ENCODE measurements around the gene MYMK.

Gene MYMK

GRCh38 chr9:133557581-133557980, 32.8 kb upstream of the MYMK start:
- no peak for DNase-seq

- DNase-seq = no peak
These were observed 31.6 kb upstream of the MYMK start for GRCh38 chr9:133556354-133556753.

GRCh38 chr9:133554729-133555128, 30.0 kb upstream of the MYMK start:
- DNase-seq = no peak

- DNase-seq = no peak
These were observed 29.4 kb upstream of the MYMK start for GRCh38 chr9:133553973-133554713.

GRCh38 chr9:133553123-133553522, 28.4 kb upstream of the MYMK start:
- no peak for DNase-seq

GRCh38 chr9:133552236-133552635, 27.5 kb upstream of the MYMK start:
- no peak for DNase-seq

GRCh38 chr9:133551446-133551845, 26.7 kb upstream of the MYMK start:
- no peak for DNase-seq

- no peak for DNase-seq
These were observed 22.4 kb upstream of the MYMK start for GRCh38 chr9:133547116-133547515.

- no peak for DNase-seq
These were observed 21.5 kb upstream of the MYMK start for GRCh38 chr9:133546287-133546680.

GRCh38 chr9:133545494-133546286, 20.9 kb upstream of the MYMK start:
- DNase-seq = no peak

GRCh38 chr9:133543772-133544467, 19.2 kb upstream of the MYMK start:
- DNase-seq = no peak

GRCh38 chr9:133542002-133542401, 17.2 kb upstream of the MYMK start:
- no peak for DNase-seq

GRCh38 chr9:133540698-133541025, 15.9 kb upstream of the MYMK start:
- DNase-seq = no peak

GRCh38 chr9:133539991-133540697, 15.4 kb upstream of the MYMK start:
- no peak for DNase-seq

- DNase-seq = no peak
These were observed 14.4 kb upstream of the MYMK start for GRCh38 chr9:133538851-133539833.

GRCh38 chr9:133538176-133538575, 13.4 kb upstream of the MYMK start:
- DNase-seq = no peak

GRCh38 chr9:133537257-133537656, 12.5 kb upstream of the MYMK start:
- no peak for DNase-seq

GRCh38 chr9:133536536-133536935, 11.8 kb upstream of the MYMK start:
- DNase-seq = no peak

GRCh38 chr9:133536080-133536479, 11.3 kb upstream of the MYMK start:
- DNase-seq = no peak

- no peak for DNase-seq
These were observed 10.6 kb upstream of the MYMK start for GRCh38 chr9:133535306-133535877.

Measured in NCI-H1048 (cell line).